GOT3 (cell line): ENCODE results near the gene SMPDL3B.

Experiments
- DNase-seq: peaks from one replicate; lab custom pipeline; 2025; ENCODE audit warnings: mixed read lengths; lab: John Stamatoyannopoulos, UW

The SMPDL3B gene

GRCh38 chr1:27940870-27941560 is 6.2 kb downstream of the SMPDL3B start:
- DNase-seq, result no peak

DNA sequence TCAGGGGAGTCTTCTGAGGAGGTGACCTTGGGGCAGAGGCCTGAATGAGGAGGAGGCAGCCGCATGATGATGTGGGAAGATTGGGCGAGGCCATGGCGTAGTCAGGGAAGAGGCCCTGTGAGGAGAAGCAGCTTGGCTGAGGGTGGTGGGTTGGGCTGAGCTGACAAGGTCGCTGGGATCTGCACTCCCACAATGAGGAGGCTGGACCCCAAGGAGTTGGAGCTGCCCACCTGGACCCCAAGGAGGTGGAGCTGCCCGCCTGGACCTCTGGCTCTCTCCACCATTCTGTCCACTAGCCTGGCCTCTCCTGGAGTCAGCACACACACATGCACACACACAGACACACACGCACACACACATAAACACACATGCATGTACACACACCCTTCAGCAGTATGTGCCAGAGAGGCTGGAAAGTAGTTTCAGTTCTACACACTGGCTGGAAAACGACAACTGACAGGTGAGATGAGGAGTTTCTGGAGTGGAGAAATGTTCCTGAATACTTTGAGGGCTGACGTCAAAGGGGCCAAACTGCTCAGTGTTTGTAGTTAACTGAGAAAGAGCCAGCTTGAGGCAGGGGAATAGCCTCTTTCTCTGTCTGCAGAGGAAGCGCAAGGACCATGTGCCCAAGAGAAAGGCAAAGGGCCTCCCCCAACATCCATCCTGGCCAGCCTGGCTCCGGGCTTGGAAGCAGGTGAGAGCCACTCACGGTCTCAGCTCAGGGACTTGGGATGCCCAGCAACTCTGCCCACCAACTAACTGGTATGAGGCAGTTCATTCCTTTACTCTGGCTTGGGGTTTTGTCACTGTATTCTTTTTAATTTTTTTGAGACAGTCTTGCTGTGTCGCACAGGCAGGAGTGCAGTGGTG is 7.1 kb downstream of the SMPDL3B start:
- no peak for DNase-seq

DNA sequence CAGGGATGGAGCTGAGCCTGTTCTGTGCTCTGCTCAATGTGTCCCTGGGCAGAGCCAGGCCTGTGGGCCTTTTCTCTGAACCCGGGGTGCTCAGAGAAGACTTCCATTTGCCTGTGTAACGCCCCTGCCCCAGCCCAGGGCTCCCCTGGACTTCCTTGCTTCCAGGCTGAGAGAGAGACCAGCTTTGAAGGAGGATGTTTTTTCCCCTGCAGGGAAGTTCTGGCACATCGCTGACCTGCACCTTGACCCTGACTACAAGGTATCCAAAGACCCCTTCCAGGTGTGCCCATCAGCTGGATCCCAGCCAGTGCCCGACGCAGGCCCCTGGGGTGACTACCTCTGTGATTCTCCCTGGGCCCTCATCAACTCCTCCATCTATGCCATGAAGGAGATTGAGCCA is 10.2 kb downstream of the SMPDL3B start:
- DNase-seq, result no peak

- DNase-seq, result no peak
Measured at GRCh38 chr1:27949027-27949426, 14.2 kb downstream of the SMPDL3B start.

DNA sequence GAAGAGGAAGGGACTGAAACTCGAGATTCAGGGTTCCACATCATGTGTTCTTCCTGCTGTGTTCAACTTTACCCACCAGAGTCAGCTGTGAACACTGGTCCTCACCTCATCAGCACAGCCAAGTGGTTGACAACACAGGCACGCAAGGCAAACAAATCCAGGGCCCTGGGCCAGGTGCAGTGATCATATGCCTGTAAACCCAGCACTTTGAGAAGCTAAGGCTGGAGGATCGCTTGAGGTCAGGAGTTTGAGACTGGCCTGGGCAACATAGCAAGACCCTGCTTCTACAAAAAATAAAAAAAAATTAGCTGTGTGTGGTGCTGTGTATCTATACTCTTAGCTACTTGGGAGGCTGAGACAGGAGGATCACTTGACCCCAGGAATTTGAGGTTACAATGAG is 16.6 kb downstream of the SMPDL3B start:
- no peak for DNase-seq

DNA sequence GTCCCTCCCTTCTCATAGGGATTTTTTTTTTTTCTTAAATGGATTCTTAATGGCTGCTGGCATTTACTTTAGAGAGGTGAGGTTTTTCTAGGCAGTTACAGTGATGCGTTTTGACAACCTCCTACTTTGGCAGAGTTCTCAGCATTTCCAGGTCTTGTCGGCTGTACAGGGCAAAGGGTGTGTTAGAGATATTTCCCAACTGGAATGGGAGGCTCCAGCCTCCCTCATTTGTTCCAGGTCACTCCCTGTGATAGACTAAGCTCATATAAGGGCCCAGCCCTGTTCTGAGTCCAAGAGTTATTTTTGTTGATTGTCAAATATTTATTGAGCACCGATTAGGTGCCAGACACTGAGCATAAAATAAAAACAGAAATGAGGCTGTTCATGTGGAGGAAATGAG is 17.3 kb downstream of the SMPDL3B start:
- DNase-seq, result no peak

GRCh38 chr1:27954186-27954585 is 19.4 kb downstream of the SMPDL3B start:
- no peak for DNase-seq

DNA sequence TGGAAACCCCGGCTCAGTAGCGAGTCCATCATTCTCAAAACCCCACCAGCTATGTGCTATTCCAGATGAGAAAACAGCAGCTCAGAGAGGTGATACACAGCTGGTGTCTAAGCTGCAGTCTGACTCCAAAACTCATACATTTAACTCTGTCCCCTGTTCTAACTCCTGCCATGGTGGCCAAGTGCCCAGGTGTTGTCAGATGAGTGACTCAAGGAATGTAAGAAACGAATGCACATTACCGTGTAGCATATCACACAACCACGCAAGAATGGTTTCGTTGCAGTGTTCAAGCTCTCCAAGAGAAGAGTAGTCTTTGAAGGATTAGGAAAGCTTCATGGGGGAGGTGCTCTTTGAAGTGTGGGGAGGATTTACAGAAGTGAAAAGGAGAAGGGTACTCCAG is 20.3 kb downstream of the SMPDL3B start:
- DNase-seq, result no peak

DNA sequence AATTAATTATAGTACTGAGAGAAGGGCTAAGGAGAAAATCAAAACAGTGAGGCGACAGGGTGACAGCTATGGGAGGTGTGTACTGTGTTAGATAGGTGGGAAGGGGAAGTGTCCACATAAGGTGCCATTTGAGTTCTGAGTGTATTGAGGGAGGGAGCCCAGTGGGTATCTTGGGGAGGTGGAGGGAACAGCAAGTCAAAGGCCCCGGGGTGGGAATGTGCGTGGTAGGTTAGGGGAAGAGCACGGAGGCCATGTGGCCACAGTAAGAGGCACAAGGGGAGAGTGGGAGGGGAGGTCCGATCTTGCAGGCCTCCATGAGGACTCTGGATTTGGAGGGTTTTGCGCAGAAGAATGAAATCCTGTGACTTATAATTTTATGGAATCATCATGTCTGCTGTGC is 22.0 kb downstream of the SMPDL3B start:
- no peak for DNase-seq

- no peak for DNase-seq
Measured at GRCh38 chr1:27957655-27958054, 22.9 kb downstream of the SMPDL3B start.

GRCh38 chr1:27958513-27958912 is 23.7 kb downstream of the SMPDL3B start:
- DNase-seq, result no peak

DNA sequence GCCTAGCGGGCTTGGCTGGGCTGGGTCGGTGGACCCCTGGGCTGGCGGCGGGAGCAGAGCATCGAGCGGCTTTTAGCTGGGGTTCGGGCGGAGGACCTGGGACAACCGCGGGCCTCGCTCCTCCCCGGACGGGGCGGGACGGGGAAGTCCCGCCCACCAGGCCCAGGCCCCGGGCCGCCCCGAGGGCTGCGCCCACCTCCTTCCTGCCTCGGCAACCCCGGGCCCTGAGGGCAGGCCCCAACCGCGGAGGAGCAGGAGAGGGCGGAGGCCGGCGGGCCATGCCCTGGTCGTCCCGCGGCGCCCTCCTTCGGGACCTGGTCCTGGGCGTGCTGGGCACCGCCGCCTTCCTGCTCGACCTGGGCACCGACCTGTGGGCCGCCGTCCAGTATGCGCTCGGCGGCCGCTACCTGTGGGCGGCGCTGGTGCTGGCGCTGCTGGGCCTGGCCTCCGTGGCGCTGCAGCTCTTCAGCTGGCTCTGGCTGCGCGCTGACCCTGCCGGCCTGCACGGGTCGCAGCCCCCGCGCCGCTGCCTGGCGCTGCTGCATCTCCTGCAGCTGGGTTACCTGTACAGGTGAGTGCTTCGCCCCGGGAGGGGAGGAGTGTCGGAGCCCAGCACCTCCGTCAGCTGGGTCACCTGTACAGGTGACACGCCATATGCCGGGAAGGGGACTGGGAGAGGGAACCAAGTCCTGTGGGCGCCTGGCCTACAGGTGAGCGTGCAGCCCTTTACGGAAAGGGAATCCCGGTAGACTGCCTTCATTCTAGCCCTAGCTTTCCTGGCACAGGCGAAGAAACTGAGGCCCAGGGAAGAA is 25.2 kb downstream of the SMPDL3B start, which contains the start of gene XKR8:
Gene XKR8, plus strand, starts transcription at position 182 of the 812 bp plus-strand sequence. Its CDS starts 97 bp downstream, at position 279.
- DNase-seq, result peak; percentile 51

GRCh38 chr1:27960762-27961645 is 26.2 kb downstream of the SMPDL3B start:
- no peak for DNase-seq

GRCh38 chr1:27961646-27962221 is 26.9 kb downstream of the SMPDL3B start:
- DNase-seq, result no peak

DNA sequence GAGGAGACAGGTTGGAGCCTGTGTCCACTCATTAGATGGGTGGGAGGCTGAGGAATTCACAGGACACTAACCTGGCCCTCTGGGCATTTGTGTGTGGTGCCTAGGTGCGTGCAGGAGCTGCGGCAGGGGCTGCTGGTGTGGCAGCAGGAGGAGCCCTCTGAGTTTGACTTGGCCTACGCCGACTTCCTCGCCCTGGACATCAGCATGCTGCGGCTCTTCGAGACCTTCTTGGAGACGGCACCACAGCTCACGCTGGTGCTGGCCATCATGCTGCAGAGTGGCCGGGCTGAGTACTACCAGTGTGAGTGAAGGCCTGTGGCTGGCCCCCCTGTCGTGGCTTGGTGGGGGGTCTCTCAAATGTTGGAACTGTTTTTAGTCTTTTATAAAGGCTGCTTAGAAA is 28.6 kb downstream of the SMPDL3B start:
- no peak for DNase-seq

- DNase-seq, result no peak
Measured at GRCh38 chr1:27966402-27967105, 31.8 kb downstream of the SMPDL3B start.

GRCh38 chr1:27967106-27967883 is 32.5 kb downstream of the SMPDL3B start:
- DNase-seq, result no peak

- DNase-seq, result no peak
Measured at GRCh38 chr1:27967884-27968466, 33.2 kb downstream of the SMPDL3B start.

GRCh38 chr1:27968692-27969091 is 33.9 kb downstream of the SMPDL3B start:
- no peak for DNase-seq
